Activated CD4-positive, alpha-beta T cell treated with anti-CD3 and anti-CD28 coated beads for 1 hour (primary cell): Measurements from ENCODE around the gene FRRS1.

Source experiments
- DNase-seq: peaks from one replicate; pipeline ENCODE4 v3.0.0-alpha.2; 2020

Gene FRRS1

DNA sequence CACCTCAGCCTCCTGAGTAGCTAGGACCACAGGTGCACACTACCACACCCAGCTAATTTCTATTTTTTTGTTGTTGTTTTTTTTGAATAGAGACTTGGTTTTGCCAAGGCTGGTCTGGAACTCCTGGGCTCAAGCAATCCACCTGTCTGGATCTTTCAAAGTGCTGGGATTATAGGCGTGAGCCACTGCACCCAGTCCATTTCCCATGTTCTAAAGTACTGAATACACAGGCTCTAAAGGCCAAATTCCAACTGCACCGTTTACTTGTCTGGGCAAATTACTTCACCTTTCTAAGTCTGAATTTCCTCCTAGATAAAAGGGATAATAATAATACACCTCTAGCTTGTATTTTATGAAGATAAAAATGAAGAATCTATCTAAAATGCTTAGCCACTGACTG lies 39.6 kb downstream of the FRRS1 start:
- no peak for DNase-seq

DNA sequence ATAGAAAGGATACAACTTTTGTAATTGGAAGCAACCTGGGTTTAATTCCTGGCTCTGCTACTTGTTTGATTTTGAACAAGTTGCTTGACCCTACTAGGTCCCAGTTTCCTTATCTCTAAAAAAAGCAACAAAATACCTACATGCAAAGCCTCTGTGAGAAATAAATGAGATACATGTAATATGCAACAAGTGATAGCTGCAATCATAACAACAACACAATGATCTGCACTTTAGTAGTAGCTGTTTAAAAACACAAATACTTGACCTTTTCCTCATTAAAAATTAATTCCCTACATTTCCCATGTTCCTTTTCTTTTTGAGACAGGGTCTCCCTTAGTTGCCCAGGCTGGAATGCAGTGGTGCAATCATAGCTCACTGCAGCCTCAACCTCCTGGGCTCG lies 40.0 kb downstream of the FRRS1 start:
- DNase-seq: no peak

GRCh38 chr1:99725996-99726395 lies 40.4 kb downstream of the FRRS1 start:
- no peak for DNase-seq

GRCh38 chr1:99723251-99723650 lies 43.2 kb downstream of the FRRS1 start:
- DNase-seq: no peak

DNA sequence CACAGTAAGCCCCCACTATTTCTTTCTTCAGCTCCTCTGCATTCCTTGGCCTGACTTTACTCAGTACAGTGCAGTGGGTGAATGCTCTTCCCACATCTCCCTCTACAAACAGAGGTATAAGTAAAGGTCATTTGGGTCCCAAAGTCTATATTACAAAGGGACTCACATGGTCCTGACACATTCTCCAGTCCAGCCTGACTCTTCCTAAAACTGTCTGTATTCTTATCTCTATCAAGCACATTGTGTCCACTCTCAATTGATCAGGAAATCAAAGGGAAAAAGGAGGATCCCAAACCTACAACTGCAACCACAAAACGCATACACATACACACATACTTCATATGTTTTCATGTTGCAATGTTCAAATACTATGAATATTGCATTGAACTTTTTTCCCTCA lies 49.4 kb downstream of the FRRS1 start:
- no peak for DNase-seq

DNA sequence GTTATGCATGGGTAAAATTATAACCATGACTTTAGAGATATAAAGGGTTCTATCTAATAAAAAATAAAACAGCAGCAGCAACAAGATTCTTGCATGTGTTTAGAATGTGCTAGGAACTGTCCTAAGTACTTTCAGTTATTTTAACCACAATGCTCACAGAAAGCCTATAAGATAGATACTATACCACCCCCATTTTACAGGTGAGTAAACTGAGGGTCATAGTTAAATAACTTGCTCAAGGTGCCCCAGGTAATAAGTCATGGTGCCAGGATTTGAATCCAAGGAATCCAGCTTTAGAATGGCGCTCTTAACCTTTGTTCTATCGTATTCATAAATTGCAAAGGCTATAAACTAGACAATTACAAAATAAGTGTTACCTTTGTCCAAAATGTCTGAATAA lies 53.4 kb downstream of the FRRS1 start:
- DNase-seq: no peak

- no peak for DNase-seq
These were observed 55.4 kb downstream of the FRRS1 start for GRCh38 chr1:99710994-99711393.

DNA sequence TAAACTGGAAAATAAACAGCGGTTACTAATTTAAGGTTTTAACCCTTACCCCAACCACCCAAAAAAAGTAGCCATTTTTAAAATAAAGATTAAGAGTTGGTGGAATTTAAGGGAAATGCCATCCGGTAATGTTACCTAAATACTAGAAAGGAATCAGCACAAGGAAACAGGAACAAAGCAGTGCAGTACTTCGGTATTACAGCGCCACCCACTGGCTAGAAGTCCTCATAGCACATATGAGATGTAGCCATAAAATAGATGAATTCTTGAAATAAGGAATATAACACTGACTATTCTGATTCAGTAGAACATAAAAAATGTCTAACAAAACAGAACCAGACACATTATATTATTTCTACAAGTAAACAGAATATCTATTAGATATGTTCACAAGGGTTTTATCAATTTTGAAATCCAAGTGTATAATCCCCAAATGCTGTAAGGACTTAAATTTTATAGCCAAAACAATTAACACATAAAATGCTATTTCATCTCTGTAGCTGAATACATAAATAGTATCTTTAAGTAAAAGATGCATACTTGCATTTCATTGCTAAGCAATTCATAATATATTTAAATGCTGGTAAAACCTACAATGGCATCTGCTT lies 58.8 kb downstream of the FRRS1 start:
- peak; percentile 19 for DNase-seq

DNA sequence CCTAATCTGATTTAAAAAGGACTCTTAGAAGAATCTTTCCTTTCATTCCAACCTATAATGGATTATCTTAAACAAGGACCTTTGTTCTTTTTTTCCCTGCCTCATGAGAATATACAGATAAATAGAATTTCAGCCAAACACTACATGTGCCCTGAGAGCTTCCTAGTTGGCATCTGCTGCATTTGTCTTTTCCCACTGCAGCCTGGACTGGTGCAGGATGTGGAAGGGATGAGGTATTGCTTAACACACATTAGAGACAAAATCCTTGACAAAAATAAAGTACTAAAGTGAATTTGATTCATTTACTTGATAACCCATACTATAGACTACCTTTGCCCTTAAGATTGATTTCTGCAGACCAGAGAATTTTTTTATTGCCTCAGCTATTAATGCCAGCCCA lies 61.0 kb downstream of the FRRS1 start:
- no peak for DNase-seq

GRCh38 chr1:99704356-99704816 lies 62.0 kb downstream of the FRRS1 start:
- DNase-seq: no peak

- no peak for DNase-seq
These were observed 64.2 kb downstream of the FRRS1 start for GRCh38 chr1:99702221-99702620.

GRCh38 chr1:99700020-99700419 lies 66.4 kb downstream of the FRRS1 start:
- no peak for DNase-seq

DNA sequence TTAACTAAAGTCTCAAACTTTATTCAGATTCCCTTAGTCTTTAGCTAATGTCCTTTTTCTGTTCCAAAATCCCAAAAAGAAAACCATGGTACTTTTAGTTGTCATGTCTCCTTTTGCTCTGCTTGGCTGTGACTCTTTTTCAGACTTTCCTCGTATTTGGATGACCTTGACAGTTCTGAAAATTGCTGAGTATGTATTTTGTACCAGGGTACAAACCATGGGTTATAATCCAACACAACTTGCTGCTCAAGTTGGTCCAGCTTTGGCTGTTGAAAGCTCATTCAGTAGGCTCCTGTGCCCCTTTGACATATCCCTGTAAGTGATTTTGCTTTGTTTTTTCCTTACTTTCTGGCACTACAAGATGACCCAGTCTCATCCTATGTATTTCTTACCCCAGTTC lies 68.9 kb downstream of the FRRS1 start:
- no peak for DNase-seq

DNA sequence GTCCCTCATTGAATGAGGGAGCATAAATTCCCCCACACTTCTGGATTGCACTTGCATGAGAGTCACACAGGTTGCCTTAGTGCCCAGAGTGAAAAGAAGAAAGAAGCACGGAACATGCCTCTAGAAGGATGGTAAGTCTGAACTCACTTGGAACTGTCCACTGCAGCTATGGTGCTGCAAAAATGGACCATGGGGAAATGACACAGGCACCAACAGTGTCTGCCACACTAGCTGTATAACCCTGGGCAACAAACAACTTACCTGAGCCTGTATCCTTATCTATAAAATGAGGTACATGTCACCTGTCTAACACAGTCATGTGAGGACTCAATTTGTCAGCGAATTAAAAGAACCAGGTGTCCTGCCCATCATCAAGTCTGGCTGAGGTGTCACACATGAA lies 69.8 kb downstream of the FRRS1 start:
- DNase-seq: no peak

- DNase-seq: no peak
These were observed 75.3 kb downstream of the FRRS1 start for GRCh38 chr1:99691175-99691574.

DNA sequence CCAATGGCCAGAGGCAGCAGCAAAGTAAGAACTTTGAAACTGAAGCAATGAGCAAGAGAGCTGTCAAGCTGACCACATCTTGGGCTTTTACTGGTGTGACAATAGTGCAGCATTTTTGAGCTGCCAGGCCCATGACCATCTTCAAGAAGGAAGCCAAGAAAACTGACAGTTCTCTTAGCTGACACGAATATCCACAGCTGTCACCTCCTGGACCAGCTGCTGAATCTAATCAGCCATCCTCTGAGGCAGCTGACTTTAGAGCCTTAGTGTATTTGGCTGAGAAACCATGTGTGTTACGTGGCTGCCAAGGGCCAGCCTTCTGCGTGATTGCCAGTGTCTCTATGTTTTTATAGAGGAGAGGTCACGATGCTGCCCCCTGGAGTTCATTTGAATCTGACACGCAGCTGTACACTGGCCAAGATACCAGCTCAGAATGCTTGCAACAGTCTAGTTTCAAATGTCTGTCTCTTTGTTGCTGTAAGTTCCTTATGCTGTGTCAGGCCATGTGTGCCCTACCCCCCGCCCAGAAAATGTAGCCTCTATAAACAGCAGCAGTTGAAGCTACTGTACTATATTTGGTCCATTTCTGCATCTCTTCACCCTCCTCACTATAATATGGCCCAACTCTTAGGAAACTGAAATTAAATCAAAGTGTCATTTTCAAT lies 80.8 kb downstream of the FRRS1 start:
- peak; percentile 9 for DNase-seq

- DNase-seq: no peak
These were observed 84.1 kb downstream of the FRRS1 start for GRCh38 chr1:99682291-99682751.

DNA sequence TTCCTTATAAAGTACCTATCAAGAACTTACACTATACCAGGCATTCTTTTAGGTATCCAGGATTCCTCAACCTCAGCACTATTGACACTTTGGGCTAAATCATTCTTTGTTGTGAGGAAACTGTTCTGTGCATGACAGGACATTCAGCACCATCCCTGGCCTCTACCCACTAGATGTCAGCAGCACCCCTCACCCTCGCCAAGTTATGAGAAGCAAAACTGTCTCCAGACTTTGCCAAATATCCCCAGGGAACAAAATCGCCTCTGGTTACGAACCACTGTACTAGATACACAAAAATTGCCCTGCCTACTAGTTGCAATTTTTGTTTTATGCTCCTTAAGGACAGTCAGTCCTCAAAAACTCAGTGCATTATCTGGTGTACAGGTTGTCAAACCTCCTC lies 84.9 kb downstream of the FRRS1 start:
- no peak for DNase-seq

GRCh38 chr1:99680270-99680669 lies 86.2 kb downstream of the FRRS1 start:
- no peak for DNase-seq

DNA sequence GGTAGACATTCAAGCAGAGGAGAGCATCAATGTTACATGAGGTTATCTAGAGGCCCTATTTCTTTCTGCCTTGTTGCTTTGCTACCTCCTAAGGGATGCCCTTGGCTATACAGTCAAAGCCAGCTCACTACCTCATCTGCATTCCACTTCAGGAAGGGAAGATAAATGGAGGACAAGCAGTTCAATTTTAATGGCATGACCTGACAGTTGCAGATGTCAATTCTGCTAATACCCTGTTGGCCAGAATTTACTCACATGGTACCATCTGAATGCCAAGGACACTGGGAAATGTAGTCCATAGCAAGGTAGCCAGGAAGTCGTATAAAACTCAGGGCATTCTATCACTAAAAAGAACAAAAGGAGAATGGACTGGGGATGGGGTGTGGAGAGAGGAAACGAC lies 89.0 kb downstream of the FRRS1 start:
- no peak for DNase-seq

DNA sequence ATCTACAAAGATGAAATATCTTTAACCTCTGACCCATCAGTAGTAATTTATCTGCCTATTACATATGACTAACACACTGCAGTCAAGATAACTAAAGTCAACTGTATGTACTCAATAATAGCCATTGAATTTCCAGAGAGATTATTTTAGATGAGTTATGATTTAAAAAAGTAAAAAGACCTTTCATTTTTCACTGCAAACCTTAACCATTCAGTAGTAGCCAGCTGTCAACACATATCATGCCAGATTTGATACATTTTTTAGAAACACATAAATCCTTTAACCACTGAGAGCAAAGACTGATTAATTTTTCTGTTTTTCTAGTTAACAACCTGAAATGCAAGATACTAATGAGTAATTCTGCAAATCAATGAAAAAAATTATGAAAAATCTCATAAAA lies 89.6 kb downstream of the FRRS1 start:
- no peak for DNase-seq

GRCh38 chr1:99675994-99676393 lies 90.4 kb downstream of the FRRS1 start:
- DNase-seq: no peak

DNA sequence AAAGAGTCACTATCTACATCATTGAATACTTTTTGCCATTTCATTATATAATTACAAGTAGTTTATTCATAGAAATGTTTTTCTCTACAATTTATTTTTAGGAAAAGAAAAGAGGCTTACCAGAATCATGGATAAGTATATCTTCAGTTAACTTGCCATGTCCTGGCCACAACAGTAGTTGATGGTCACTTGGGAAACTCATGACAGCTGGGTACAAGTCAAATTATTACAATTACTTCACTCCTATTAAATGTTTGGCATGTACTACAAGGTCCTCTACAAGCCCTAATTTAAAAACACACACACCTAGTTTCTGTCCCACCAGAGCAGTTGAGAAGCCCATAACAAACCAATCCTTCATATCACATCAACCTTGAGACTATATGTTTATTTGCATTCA lies 91.1 kb downstream of the FRRS1 start:
- no peak for DNase-seq

DNA sequence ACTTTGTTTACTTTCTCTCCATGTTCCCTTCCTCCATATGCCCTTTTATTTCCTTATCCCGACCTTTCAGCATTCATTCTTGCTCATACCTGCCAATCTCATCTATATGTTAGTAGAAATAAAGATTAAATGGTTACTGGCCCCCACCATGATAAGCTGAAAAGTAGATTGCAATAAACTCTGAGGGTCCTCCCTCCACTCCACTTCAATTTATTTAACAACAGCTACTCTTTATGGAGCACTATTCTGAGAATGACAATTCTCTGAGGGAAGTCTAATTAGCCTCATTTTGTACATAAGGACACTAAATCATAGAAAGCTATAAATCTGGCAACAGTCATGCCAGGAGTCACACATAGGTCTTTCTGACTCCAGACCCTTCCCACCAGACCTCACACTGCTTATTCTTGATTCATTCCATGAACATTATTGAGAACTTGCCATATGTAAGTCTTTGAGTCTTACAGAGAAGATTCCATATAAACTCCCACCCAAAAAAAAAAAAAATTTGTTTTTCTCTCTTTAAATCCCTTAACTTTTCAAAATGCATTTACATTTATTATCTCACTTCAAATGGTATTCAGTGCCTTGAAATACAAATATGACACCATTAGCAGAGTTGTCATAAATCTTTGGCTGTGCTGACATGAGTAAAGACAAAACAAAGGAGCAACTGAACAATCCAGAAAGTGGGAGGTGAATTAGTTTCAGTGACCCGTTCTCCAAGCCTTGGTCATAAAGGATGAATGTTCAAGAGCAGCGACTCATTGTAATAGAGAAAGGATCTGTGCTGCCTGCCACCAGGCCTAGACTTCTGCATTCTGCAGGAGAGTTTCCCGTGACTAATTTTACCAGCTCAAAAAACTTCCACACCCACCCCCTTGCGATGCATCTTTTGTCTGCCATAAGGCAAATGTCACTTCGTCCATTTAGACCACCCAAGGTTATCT lies 92.0 kb downstream of the FRRS1 start:
- DNase-seq: no peak
